ENCODE results near the gene PRDM13. TPM values are rescaled to one million over a fixed set of nuclear protein-coding genes. Genes with fewer than 3 reads are reported as not detected.
A peak's percentile ranks its signal among the peaks of the same experiment; 100 is the strongest.

Gene PRDM13
- total RNA-seq, 1 donor from 2014 or later, result not detected

GRCh38 chr6:99587792-99588191, 18.8 kb upstream of the PRDM13 start:
- DNase-seq (ENCODE audit: low spot score), result no peak
- no peak overlapping the region for H3K27ac Mint-ChIP-seq (ENCODE audit: unreplicated experiment)
- no peak overlapping the region for H3K4me3 Mint-ChIP-seq (ENCODE audit: unreplicated experiment)
- H3K36me3 Mint-ChIP-seq (ENCODE audit: low read depth, unreplicated experiment), result peaks cover 3% of the 10 kb centered on the region
- H3K4me1 Mint-ChIP-seq (ENCODE audit: unreplicated experiment), result peaks cover 19% of the 10 kb centered on the region
- TF ChIP-seq CTCF (IDR thresholded peaks at IDR 0.05; ENCODE audit: unreplicated experiment), result no peak
- H3K27me3 Mint-ChIP-seq (ENCODE audit: unreplicated experiment), result peaks cover 24% of the 10 kb centered on the region
- no peaks in the 10 kb centered on the region for H3K9me3 Mint-ChIP-seq (ENCODE audit: unreplicated experiment)

GRCh38 chr6:99588618-99589289, 17.9 kb upstream of the PRDM13 start:
- peaks cover 19% of the 10 kb centered on the region for H3K4me1 Mint-ChIP-seq (ENCODE audit: unreplicated experiment)
- no peak for TF ChIP-seq CTCF (IDR thresholded peaks at IDR 0.05; ENCODE audit: unreplicated experiment)
- H3K27me3 Mint-ChIP-seq (ENCODE audit: unreplicated experiment), result peaks cover 24% of the 10 kb centered on the region
- H3K9me3 Mint-ChIP-seq (ENCODE audit: unreplicated experiment), result no peaks in the 10 kb centered on the region
- H3K4me3 Mint-ChIP-seq (ENCODE audit: unreplicated experiment), result peak overlapping the region; percentile 77
- DNase-seq (ENCODE audit: low spot score), result peak; percentile 72
- no peak overlapping the region for H3K27ac Mint-ChIP-seq (ENCODE audit: unreplicated experiment)
- H3K36me3 Mint-ChIP-seq (ENCODE audit: low read depth, unreplicated experiment), result peaks cover 3% of the 10 kb centered on the region

DNA sequence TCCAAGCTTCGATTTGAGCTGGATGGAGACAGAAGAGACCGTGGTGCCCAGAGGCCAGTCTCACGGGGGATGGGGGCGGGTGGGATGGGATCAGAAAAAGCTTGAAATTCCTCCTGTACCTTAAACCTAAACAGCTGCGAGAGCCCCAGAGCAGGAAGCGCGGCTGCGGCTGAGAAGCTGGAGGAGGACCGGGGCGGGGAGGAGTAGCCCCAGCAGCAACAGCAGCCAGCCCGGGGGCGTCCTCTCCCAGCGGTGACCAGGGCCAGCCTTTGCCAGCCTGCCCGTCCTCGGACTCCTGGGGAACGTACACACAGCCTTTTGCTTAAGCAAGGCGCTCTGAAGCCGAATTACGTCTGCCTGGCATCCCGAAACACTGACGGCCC, 17.4 kb upstream of the PRDM13 start:
- no peak for TF ChIP-seq CTCF (IDR thresholded peaks at IDR 0.05; ENCODE audit: unreplicated experiment)
- no peak overlapping the region for H3K27ac Mint-ChIP-seq (ENCODE audit: unreplicated experiment)
- peaks cover 19% of the 10 kb centered on the region for H3K4me1 Mint-ChIP-seq (ENCODE audit: unreplicated experiment)
- H3K9me3 Mint-ChIP-seq (ENCODE audit: unreplicated experiment), result no peaks in the 10 kb centered on the region
- H3K36me3 Mint-ChIP-seq (ENCODE audit: low read depth, unreplicated experiment), result peaks cover 3% of the 10 kb centered on the region
- H3K4me3 Mint-ChIP-seq (ENCODE audit: unreplicated experiment), result peak overlapping the region; percentile 69
- peaks cover 24% of the 10 kb centered on the region for H3K27me3 Mint-ChIP-seq (ENCODE audit: unreplicated experiment)
- DNase-seq (ENCODE audit: low spot score), result peak; percentile 9

DNA sequence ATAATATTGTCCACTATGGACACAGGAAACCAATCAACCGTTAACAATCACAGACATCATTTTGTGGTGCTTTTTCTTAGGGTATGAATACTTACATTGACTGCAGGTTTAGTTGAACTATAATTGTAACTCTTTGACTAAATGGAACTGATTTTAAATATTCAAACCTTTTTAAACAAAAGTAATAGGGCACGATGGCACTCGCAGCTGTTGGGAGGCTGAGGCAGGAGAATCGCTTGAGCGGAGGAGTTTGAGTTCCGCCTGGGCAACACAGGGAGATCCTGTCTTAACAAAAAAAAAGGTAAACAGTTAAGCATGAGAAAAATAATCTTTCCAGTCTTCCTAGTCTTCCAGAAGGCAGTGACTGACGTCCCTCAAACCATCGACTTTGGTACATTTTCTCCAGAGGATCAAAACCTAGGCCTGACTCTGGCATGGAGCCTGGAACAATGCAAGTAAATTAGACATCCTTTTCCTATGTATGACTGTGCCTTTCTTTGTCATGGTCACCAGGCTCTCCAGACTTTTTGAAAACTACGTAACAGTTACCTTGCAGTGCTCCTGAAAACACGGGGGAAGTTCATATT, 16.6 kb upstream of the PRDM13 start:
- no peak for DNase-seq (ENCODE audit: low spot score)
- Mint-ChIP-seq H3K36me3 (ENCODE audit: low read depth, unreplicated experiment) (peaks cover 3% of the 10 kb centered on the region), H3K9me3 (ENCODE audit: unreplicated experiment) (no peaks in the 10 kb centered on the region), H3K4me3 (ENCODE audit: unreplicated experiment) (peak overlapping the region; percentile 69), H3K27ac (ENCODE audit: unreplicated experiment) (peak overlapping the region; percentile 27), H3K4me1 (ENCODE audit: unreplicated experiment) (peaks cover 19% of the 10 kb centered on the region), H3K27me3 (ENCODE audit: unreplicated experiment) (peaks cover 26% of the 10 kb centered on the region)
- TF ChIP-seq CTCF (IDR thresholded peaks at IDR 0.05; ENCODE audit: unreplicated experiment), result no peak
